Left ventricle myocardium inferior (tissue), 1 donor: ENCODE results near the gene DUSP28. TPM values are rescaled to one million over a fixed set of nuclear protein-coding genes. Genes with fewer than 3 reads are reported as not detected.

ENCODE experiments used
- DNase-seq: peaks from one replicate; pipeline ENCODE4 v3.0.0-alpha.2; 2020
- H3K27ac ChIP-seq: fragments of 200-600 bp; replicated peaks from 2 replicates; pipeline ENCODE4 v1.8.0; 2021
- H3K27me3 ChIP-seq: fragments of 200-600 bp; 2 replicates; pipeline ENCODE4 v1.8.0; 2021; ENCODE audit warnings: low read depth
- H3K36me3 ChIP-seq: fragments of 200-600 bp; 2 replicates; pipeline ENCODE4 v1.8.0; 2021
- H3K4me1 ChIP-seq: fragments of 200-600 bp; 2 replicates; pipeline ENCODE4 v1.8.0; 2021
- H3K4me3 ChIP-seq: fragments of 200-600 bp; 2 replicates; pipeline ENCODE4 v1.8.0; 2021; ENCODE audit warnings: mild to moderate bottlenecking, moderate library complexity
- H3K9me3 ChIP-seq: fragments of 200-600 bp; replicated peaks from 2 replicates; pipeline ENCODE4 v1.8.0; 2021
- intact Hi-C: fragments of 100-400 bp; cut with micrococcal nuclease; formaldehyde crosslinking; loops from one replicate; pipeline ENCODE4 v1.11.0; 2022
- total RNA-seq: library from RNA; stranded (reverse); fragmentation: NEBNext Ultra II Directional; extraction: Animal tissue kit (Norgen Biotek cat#: 25700); gene quantifications from one replicate; pipeline ENCODE4 v1.2.1, GENCODE V29; 2021
- TF ChIP-seq, protein P1 (sequence below): fragments of 200-600 bp; IDR thresholded peaks from 2 replicates; pipeline ENCODE4 v1.8.0; 2021; ENCODE audit warnings: antibody characterized with exemption, mild to moderate bottlenecking, borderline replicate concordance
- donor health status: DM: no; HTN: yes; CAD: no; lungs with severe emphysema.

DUSP28 gene
- total RNA-seq, 1 donor from 2014 or later = 19.3 TPM

DNA sequence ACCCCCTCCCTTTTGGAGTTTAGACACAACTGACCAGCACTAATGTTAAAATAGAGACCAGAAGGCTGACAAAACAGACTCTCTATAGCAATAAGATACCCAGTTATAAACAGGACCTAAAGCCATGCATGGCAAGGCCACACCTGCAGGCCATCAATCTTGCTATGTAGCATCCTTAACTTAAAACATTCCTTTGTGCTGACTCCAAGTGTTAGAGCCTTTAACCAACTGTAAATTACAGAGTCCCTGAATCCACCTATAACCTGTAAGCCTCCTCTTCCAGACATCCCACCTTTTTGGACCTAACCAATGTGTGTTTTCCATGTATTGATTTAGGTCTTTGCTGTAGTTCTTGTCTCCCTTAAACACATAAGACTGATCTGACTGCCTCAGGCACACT lies 20.3 kb upstream of the DUSP28 start:
- intact Hi-C loops = no loop called here
- Histone ChIP-seq H3K27ac (no peak overlapping the region), H3K9me3 (no peaks in the 10 kb centered on the region), H3K36me3 (peaks cover 21% of the 10 kb centered on the region), H3K4me3 (no peak overlapping the region), H3K4me1 (no peaks in the 10 kb centered on the region), H3K27me3 (no peaks in the 10 kb centered on the region)
- TF ChIP-seq, protein P1, sequence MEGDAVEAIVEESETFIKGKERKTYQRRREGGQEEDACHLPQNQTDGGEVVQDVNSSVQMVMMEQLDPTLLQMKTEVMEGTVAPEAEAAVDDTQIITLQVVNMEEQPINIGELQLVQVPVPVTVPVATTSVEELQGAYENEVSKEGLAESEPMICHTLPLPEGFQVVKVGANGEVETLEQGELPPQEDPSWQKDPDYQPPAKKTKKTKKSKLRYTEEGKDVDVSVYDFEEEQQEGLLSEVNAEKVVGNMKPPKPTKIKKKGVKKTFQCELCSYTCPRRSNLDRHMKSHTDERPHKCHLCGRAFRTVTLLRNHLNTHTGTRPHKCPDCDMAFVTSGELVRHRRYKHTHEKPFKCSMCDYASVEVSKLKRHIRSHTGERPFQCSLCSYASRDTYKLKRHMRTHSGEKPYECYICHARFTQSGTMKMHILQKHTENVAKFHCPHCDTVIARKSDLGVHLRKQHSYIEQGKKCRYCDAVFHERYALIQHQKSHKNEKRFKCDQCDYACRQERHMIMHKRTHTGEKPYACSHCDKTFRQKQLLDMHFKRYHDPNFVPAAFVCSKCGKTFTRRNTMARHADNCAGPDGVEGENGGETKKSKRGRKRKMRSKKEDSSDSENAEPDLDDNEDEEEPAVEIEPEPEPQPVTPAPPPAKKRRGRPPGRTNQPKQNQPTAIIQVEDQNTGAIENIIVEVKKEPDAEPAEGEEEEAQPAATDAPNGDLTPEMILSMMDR = no peak
- no peak for DNase-seq

DNA sequence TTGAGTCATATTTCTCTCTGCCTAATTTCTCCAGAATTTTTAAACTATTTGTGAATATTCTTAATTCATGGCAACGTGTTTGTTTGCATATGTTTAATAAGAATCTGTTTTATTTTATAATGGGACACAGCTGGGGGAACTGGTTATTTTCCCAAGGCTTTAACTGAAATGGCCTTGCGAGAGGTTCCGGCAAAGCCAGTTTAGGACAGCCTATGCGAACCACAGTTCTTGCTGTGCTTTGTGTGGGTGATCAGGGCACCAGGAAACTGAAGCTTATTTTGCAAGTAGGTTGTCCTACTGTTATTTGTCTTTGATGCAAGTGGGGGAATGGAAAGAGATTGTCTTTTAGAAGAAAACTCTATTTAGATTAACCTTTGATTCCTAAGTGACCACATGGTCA lies 8.9 kb upstream of the DUSP28 start:
- no peaks in the 10 kb centered on the region for H3K9me3 ChIP-seq
- H3K27me3 ChIP-seq = no peaks in the 10 kb centered on the region
- H3K36me3 ChIP-seq = peaks cover 29% of the 10 kb centered on the region
- no peak overlapping the region for H3K27ac ChIP-seq
- no peak for DNase-seq
- H3K4me1 ChIP-seq = peaks cover 6% of the 10 kb centered on the region
- no peak overlapping the region for H3K4me3 ChIP-seq
- TF ChIP-seq, protein P1 = no peak
- intact Hi-C loops = no loop called here

DNA sequence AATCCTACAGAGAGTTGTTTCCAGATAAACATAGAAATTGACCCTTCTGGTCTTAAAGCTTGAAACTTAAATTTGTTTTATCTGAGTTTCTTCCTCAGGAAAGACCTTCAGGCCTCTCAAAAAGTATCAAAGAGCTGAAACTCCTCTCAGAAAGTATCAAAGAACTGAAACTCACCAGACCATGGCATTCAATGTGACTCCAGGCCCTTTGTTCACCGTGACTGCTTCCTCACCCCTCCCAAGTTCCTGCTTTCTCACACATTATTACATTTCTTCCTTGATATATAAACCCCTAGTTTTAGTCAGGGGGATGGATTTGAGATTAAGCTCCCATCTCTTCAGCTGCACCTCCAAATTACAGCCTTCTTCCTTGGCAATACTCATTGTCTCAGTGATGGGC lies 8.3 kb upstream of the DUSP28 start:
- peaks cover 11% of the 10 kb centered on the region for H3K4me1 ChIP-seq
- H3K4me3 ChIP-seq = no peak overlapping the region
- intact Hi-C loops = no loop called here
- no peaks in the 10 kb centered on the region for H3K27me3 ChIP-seq
- H3K36me3 ChIP-seq = peaks cover 29% of the 10 kb centered on the region
- DNase-seq = no peak
- TF ChIP-seq, protein P1 = no peak
- H3K9me3 ChIP-seq = no peaks in the 10 kb centered on the region
- H3K27ac ChIP-seq = no peak overlapping the region

DNA sequence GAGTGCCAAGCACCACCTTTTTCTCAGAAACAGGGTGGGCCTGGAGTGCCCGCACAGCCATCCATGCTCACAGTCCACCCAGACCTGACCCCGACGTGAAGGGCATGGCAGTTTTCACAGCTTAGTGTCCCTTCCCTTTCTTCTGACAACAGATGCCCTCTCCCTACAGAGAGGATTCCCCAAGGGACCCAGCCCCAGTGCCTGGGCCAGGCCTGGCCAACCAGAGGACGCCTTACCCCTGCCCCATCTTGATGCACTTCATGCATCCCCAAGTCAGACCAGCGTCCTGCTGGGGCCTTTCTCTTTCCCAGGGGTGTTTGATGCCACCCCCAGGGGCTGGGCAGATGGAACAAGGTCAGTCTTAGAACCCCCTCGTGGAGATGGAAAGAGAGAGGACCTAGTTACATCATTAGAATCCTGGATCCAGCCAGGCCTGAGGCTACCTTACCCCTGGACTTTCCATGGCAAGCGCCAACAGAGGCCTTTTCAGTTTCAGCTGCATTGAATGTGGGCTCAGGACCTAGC lies 6.1 kb upstream of the DUSP28 start:
- Histone ChIP-seq H3K9me3 (no peaks in the 10 kb centered on the region), H3K4me1 (peaks cover 32% of the 10 kb centered on the region), H3K27ac (no peak overlapping the region), H3K27me3 (no peaks in the 10 kb centered on the region), H3K36me3 (peaks cover 29% of the 10 kb centered on the region), H3K4me3 (no peak overlapping the region)
- TF ChIP-seq, protein P1 = no peak
- intact Hi-C loops = no loop called here
- no peak for DNase-seq

DNA sequence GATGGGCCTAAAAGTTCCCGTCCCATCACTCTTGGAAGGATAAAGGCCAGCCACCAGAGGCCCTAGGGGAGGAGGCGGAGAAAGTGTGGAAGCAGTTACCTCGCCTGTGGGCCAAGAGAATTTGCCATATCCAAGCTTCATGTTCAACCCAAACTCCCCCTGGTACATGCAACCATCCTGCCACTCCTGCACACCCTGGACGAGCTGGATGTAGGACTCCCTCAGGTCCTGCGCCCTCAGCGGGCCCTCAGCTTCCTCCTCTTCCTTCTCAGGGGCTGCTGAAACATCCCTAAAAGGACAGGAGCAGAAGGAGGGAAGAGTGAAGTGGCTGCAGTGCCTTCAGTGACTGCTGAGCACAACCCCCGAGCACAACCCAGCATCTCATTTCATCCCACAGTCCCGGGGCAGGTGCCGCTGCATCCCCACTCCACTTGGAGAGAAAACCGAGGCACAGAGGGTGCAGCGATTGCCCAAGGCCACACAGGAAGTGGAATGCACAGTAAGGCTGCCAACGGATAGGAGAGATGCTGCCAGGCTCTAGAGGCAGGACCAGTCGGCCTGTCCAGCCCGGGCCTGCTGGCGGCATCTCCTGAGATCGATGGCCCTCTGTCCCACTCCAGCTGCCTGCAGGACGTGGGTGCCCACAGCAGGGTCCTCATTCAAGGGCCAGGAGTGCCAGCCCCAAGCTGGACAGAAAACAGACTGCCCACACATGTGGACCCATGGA lies 5.2 kb upstream of the DUSP28 start:
- intact Hi-C loops = no loop called here
- Histone ChIP-seq H3K36me3 (peaks cover 29% of the 10 kb centered on the region), H3K9me3 (no peaks in the 10 kb centered on the region), H3K4me3 (no peak overlapping the region), H3K27me3 (no peaks in the 10 kb centered on the region), H3K27ac (no peak overlapping the region), H3K4me1 (peaks cover 41% of the 10 kb centered on the region)
- TF ChIP-seq, protein P1 = no peak
- no peak for DNase-seq
